ENCODE data around the gene C5orf15. TPM values are rescaled to one million over a fixed set of nuclear protein-coding genes. Genes with fewer than 3 reads are reported as not detected.

Gene C5orf15
- total RNA-seq, 4 donors from 2014 or later: 26.0 to 64.8 (median 35.4) TPM

- intact Hi-C loops (cut with DNase I; ENCODE audit: low total_unique reads): no loop called here
- 75 to 85% methylated on average over 5 to 9 of the region's 9 CpGs for WGBS, 2 donors
- no peak overlapping the region for H3K4me3 ChIP-seq (ENCODE audit: low read depth, poor library complexity, severe bottlenecking)
- TF ChIP-seq CTCF (IDR thresholded peaks at IDR 0.05) (no peak), POLR2A (IDR thresholded peaks at IDR 0.05) (no peak)
- DNase-seq (ENCODE audit: low spot score in 2 of 2): no peak
These were observed 61.4 kb downstream of the C5orf15 start for GRCh38 chr5:133907075-133907474.

GRCh38 chr5:133906303-133906702, 62.1 kb downstream of the C5orf15 start:
- TF ChIP-seq CTCF (IDR thresholded peaks at IDR 0.05) (no peak), POLR2A (IDR thresholded peaks at IDR 0.05) (no peak)
- intact Hi-C loops (cut with DNase I; ENCODE audit: low total_unique reads): no loop called here
- WGBS, 2 donors: 88 to 98% methylated on average over 5 to 6 of the region's 6 CpGs
- H3K4me3 ChIP-seq (ENCODE audit: low read depth, poor library complexity, severe bottlenecking): no peak overlapping the region
- DNase-seq (ENCODE audit: low spot score in 2 of 2): no peak

Other genes starting within 250 kb of the C5orf15 start
- gene VDAC1, start 36.4 kb upstream of the C5orf15 start, total RNA-seq: 100 to 1,000 TPM; 113 to 159 (median 145) TPM
- 1 to 10 TPM; 2.6 to 6.2 (median 5.1) TPM for gene TCF7, start 146.1 kb upstream of the C5orf15 start, total RNA-seq
- gene SKP1, start 208.3 kb upstream of the C5orf15 start, total RNA-seq: 100 to 1,000 TPM; 229 to 275 (median 253) TPM

All from lower leg skin (tissue), 4 donors.